ENCODE data around the gene SH2D1B.

DNA sequence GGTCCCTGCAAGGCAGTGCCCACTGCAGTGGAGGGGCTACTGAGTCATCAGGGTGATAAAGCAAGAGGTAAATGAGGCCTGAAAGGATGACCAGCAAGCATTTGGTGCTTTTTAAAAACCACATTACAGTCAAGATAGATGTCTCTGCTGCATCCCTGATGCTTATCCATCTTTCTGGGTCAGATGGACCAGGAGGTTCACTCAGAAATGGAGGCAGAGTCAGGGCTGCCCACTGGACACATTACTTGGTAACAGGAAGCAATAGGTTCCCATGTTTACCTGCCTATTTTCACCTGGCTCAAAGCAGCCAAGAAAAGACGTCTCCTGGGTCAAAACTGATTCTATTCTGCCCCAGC, 38.9 kb downstream of the SH2D1B start:
- TF ChIP-seq, protein P1, sequence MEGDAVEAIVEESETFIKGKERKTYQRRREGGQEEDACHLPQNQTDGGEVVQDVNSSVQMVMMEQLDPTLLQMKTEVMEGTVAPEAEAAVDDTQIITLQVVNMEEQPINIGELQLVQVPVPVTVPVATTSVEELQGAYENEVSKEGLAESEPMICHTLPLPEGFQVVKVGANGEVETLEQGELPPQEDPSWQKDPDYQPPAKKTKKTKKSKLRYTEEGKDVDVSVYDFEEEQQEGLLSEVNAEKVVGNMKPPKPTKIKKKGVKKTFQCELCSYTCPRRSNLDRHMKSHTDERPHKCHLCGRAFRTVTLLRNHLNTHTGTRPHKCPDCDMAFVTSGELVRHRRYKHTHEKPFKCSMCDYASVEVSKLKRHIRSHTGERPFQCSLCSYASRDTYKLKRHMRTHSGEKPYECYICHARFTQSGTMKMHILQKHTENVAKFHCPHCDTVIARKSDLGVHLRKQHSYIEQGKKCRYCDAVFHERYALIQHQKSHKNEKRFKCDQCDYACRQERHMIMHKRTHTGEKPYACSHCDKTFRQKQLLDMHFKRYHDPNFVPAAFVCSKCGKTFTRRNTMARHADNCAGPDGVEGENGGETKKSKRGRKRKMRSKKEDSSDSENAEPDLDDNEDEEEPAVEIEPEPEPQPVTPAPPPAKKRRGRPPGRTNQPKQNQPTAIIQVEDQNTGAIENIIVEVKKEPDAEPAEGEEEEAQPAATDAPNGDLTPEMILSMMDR (IDR thresholded peaks at IDR 0.05): no peak
- TF ChIP-seq CHD2 (IDR thresholded peaks at IDR 0.05; ENCODE audit: low read length, partially characterized antibody): no peak
- no peak for TF ChIP-seq REST (IDR thresholded peaks at IDR 0.05; ENCODE audit: low read depth, low read length)
- TF ChIP-seq FOXJ3 (CRISPR knock-in tag; IDR thresholded peaks at IDR 0.05): no peak

Measured in SK-N-SH (cell line).